HCT116 (cell line): ENCODE measurements around the gene CFAP74.

Experiments
- MAX ChIP-seq: IDR thresholded peaks from 2 replicates; pipeline ENCODE4 v1.6.1; 2012
- POLR2AphosphoS5 ChIP-seq: IDR thresholded peaks from 2 replicates; pipeline ENCODE4 v1.6.1; 2011; ENCODE audit warnings: mild to moderate bottlenecking, low read depth, low read length, moderate library complexity

GRCh38 chr1:1914101-1914970 is 89.2 kb downstream of the CFAP74 start:
- no peak for TF ChIP-seq POLR2AphosphoS5
- TF ChIP-seq MAX: no peak
